Gastroesophageal sphincter (tissue), 3 donors: ENCODE data around the gene GAD2.
"Not testable (repeated sequence)": the region's sequence is repeated elsewhere in the genome, so short reads cannot be mapped to it uniquely, and the experiment has no call there.

Experiments
- EP300 ChIP-seq: sonication (generic); formaldehyde crosslinking; IDR thresholded peaks from one replicate; pipeline ENCODE4 v1.6.1; 2017; ENCODE audit warnings: antibody characterized with exemption, mild to moderate bottlenecking
- POLR2A ChIP-seq, 2 donors: fragments of 450-650 bp; IDR thresholded peaks; one replicate each; pipeline ENCODE4 v1.6.1; 2017; ENCODE audit warnings: antibody characterized with exemption in 2 of 2, mild to moderate bottlenecking in 2 of 2, moderate library complexity in 1 of 2
- POLR2AphosphoS5 ChIP-seq: sonication (generic); formaldehyde crosslinking; IDR thresholded peaks from one replicate; pipeline ENCODE4 v1.6.1; 2017; ENCODE audit warnings: antibody characterized with exemption
- TF ChIP-seq, protein P1 (sequence below), 4 experiments: fragments of 200-600 bp in 2 of 4; fragments of 450-650 bp in 2 of 4; sonication (generic) in 1 of 4; IDR thresholded peaks; one replicate each; pipeline ENCODE4 v1.5.1; 2017 to 2019; ENCODE audit warnings: antibody characterized with exemption in 4 of 4, mild to moderate bottlenecking in 2 of 4, moderate library complexity in 2 of 4

DNA sequence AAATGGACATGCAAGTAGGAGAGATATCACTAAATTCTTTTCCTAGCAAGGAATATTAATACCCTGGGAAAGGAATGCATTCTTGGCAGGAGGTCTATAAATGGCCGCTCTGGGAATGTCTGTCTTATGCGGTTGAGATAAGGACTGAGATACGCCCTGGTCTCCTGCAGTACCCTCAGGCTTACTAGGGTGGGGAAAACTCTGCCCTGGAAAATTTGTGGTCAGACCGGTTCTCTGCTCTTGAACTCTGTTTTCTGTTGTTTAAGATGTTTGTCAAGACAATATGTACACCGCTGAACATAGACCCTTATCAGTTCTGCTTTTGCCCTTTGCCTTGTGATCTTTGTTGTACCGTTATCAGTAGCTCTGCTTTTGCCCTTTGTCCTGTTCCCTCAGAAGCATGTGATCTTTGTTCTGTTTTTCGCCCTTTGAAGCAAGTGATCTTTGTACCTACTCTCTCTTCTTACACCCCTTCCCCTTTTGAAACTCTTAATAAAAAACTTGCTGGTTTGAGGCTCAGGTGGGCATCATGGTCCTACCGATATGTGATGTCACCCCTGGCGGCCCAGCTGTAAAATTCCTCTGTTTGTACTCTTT is 132.3 kb downstream of the GAD2 start:
- TF ChIP-seq, protein P1, sequence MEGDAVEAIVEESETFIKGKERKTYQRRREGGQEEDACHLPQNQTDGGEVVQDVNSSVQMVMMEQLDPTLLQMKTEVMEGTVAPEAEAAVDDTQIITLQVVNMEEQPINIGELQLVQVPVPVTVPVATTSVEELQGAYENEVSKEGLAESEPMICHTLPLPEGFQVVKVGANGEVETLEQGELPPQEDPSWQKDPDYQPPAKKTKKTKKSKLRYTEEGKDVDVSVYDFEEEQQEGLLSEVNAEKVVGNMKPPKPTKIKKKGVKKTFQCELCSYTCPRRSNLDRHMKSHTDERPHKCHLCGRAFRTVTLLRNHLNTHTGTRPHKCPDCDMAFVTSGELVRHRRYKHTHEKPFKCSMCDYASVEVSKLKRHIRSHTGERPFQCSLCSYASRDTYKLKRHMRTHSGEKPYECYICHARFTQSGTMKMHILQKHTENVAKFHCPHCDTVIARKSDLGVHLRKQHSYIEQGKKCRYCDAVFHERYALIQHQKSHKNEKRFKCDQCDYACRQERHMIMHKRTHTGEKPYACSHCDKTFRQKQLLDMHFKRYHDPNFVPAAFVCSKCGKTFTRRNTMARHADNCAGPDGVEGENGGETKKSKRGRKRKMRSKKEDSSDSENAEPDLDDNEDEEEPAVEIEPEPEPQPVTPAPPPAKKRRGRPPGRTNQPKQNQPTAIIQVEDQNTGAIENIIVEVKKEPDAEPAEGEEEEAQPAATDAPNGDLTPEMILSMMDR (IDR thresholded peaks at IDR 0.05): not testable (repeated sequence)
- not testable (repeated sequence) for TF ChIP-seq POLR2A (IDR thresholded peaks at IDR 0.05); POLR2AphosphoS5; EP300
